Osteoblast (primary cell): ENCODE data around the gene NOTCH4. TPM values are rescaled to one million over a fixed set of nuclear protein-coding genes. Genes with fewer than 3 reads are reported as not detected.

Experiments used
- DNase-seq: peaks from one replicate; pipeline ENCODE4 v3.0.0; 2011; ENCODE audit warnings: low spot score, mixed read lengths; ENCODE audit not compliant: insufficient read length; ENCODE audit errors: missing footprints
- H2AFZ ChIP-seq: 2 replicates; pipeline ENCODE4 v1.6.0; 2011; ENCODE audit warnings: mild to moderate bottlenecking, low read length
- H3K27ac ChIP-seq: 2 replicates; pipeline ENCODE4 v1.5.1; 2011; ENCODE audit warnings: mild to moderate bottlenecking, low read depth, low read length, moderate library complexity
- H3K27me3 ChIP-seq: 2 replicates; pipeline ENCODE4 v1.6.0; 2012; ENCODE audit warnings: mild to moderate bottlenecking, control low read depth, inconsistent platforms, low read length, moderate library complexity; ENCODE audit not compliant: insufficient read depth
- H3K36me3 ChIP-seq: 2 replicates; pipeline ENCODE4 v1.5.1; 2011; ENCODE audit warnings: mild to moderate bottlenecking, low read length, control low read depth, moderate library complexity; ENCODE audit not compliant: insufficient read depth
- H3K4me1 ChIP-seq: 2 replicates; pipeline ENCODE4 v1.5.1; 2011; ENCODE audit warnings: mild to moderate bottlenecking, low read length, control low read depth, moderate library complexity; ENCODE audit not compliant: insufficient read depth
- H3K4me2 ChIP-seq: 2 replicates; pipeline ENCODE4 v1.6.0; 2011; ENCODE audit warnings: mild to moderate bottlenecking, low read length; ENCODE audit not compliant: insufficient read depth
- H3K4me3 ChIP-seq: fragments of 200-600 bp; sonication (generic); 3 replicates; pipeline ENCODE4 v1.5.1; 2012; ENCODE audit warnings: mild to moderate bottlenecking, low read length, inconsistent platforms; ENCODE audit not compliant: insufficient read depth
- H3K79me2 ChIP-seq: 2 replicates; pipeline ENCODE4 v1.6.0; 2012; ENCODE audit warnings: mild to moderate bottlenecking, low read length, control low read depth, inconsistent platforms; ENCODE audit not compliant: insufficient read depth
- H3K9me3 ChIP-seq: 2 replicates; pipeline ENCODE4 v1.5.1; 2011; ENCODE audit warnings: low read depth, low read length, control low read depth
- H4K20me1 ChIP-seq: 2 replicates; pipeline ENCODE4 v1.6.0; 2012; ENCODE audit warnings: mild to moderate bottlenecking, low read length, control low read depth; ENCODE audit not compliant: insufficient read depth
- CTCF ChIP-seq: IDR thresholded peaks from 2 replicates; pipeline ENCODE4 v1.5.1; 2011; ENCODE audit warnings: mild to moderate bottlenecking, low read depth, low read length, moderate library complexity; ENCODE audit errors: extremely low read depth
- total RNA-seq: library from RNA; depleted of rRNA; stranded (reverse); fragments of >200 nt; gene quantifications from 2 replicates; pipeline ENCODE4 v1.2.3, GENCODE V29; 2012

Gene NOTCH4
- total RNA-seq, 1 donor, result 1.1 TPM

GRCh38 chr6:32177788-32178546 lies 45.9 kb downstream of the NOTCH4 start, which contains the start of gene RNF5:
Gene RNF5, plus strand, starts transcription at chr6:32178405. Its CDS starts 107 bp downstream, at chr6:32178512.
- Histone ChIP-seq H4K20me1 (no peaks in the 10 kb centered on the region), H3K4me3 (peak within 1 kb of the TSS; percentile 86), H3K4me1 (peaks cover 35% of the 10 kb centered on the region), H3K27ac (peak within 1 kb of the TSS; percentile 93), H3K9me3 (no peaks in the 10 kb centered on the region), H3K36me3 (peaks cover 20% of the 10 kb centered on the region), H3K79me2 (peaks cover 40% of the 10 kb centered on the region), H2AFZ (peak within 1 kb of the TSS; percentile 93), H3K4me2 (peak within 1 kb of the TSS; percentile 99), H3K27me3 (no peaks in the 10 kb centered on the region)
- DNase-seq, result peak; percentile 99
- no peak for TF ChIP-seq CTCF

GRCh38 chr6:32177183-32177787 lies 46.6 kb downstream of the NOTCH4 start:
- Histone ChIP-seq H3K4me1 (peaks cover 35% of the 10 kb centered on the region), H2AFZ (peak overlapping the region; percentile 93), H3K9me3 (no peaks in the 10 kb centered on the region), H3K27ac (peak overlapping the region; percentile 93), H4K20me1 (no peaks in the 10 kb centered on the region), H3K27me3 (no peaks in the 10 kb centered on the region), H3K36me3 (peaks cover 13% of the 10 kb centered on the region), H3K4me3 (peak overlapping the region; percentile 86), H3K79me2 (peaks cover 47% of the 10 kb centered on the region), H3K4me2 (peak overlapping the region; percentile 99)
- TF ChIP-seq CTCF, result no peak
- peak; percentile 92 for DNase-seq

GRCh38 chr6:32176476-32177182 lies 47.2 kb downstream of the NOTCH4 start:
- peak overlapping the region; percentile 93 for H2AFZ ChIP-seq
- H3K27me3 ChIP-seq, result no peaks in the 10 kb centered on the region
- H3K79me2 ChIP-seq, result peaks cover 47% of the 10 kb centered on the region
- no peaks in the 10 kb centered on the region for H3K9me3 ChIP-seq
- H3K4me1 ChIP-seq, result peaks cover 35% of the 10 kb centered on the region
- peak overlapping the region; percentile 86 for H3K4me3 ChIP-seq
- H3K36me3 ChIP-seq, result peaks cover 13% of the 10 kb centered on the region
- H3K27ac ChIP-seq, result peak overlapping the region; percentile 93
- H4K20me1 ChIP-seq, result no peaks in the 10 kb centered on the region
- peak overlapping the region; percentile 99 for H3K4me2 ChIP-seq
- no peak for TF ChIP-seq CTCF
- peak; percentile 73 for DNase-seq
